ENCODE data around the gene SCAPER. TPM values are rescaled to one million over a fixed set of nuclear protein-coding genes. Genes with fewer than 3 reads are reported as not detected.

The SCAPER gene
- polyA plus RNA-seq, 1 donor from 2014 or later = 77.1 TPM

DNA sequence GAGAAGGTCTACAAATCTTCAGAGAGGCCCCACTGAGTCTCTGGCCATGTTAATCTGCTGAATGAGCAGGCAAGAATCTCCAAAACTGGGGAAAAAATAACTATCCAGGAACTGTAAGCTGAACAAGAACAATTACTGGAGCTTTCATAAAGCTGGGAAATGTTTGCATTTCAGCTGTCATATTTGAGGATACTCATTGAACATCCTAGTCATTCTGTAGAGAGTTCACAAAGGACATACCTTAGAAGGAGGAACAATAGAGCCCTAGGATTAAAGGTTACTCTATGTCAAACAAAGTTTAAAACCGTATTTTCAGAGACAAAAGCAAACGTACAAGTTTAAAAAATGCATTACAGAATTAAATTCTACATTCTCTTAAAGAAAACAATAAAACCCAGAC is 257.5 kb downstream of the SCAPER start:
- TF ChIP-seq EZH2 (IDR thresholded peaks at IDR 0.05; ENCODE audit: borderline replicate concordance, insufficient read depth, low read length, poor library complexity, severe bottlenecking) = no peak
- TF ChIP-seq TAF1 (IDR thresholded peaks at IDR 0.05; ENCODE audit: low read depth) = no peak
- TF ChIP-seq, protein P1, sequence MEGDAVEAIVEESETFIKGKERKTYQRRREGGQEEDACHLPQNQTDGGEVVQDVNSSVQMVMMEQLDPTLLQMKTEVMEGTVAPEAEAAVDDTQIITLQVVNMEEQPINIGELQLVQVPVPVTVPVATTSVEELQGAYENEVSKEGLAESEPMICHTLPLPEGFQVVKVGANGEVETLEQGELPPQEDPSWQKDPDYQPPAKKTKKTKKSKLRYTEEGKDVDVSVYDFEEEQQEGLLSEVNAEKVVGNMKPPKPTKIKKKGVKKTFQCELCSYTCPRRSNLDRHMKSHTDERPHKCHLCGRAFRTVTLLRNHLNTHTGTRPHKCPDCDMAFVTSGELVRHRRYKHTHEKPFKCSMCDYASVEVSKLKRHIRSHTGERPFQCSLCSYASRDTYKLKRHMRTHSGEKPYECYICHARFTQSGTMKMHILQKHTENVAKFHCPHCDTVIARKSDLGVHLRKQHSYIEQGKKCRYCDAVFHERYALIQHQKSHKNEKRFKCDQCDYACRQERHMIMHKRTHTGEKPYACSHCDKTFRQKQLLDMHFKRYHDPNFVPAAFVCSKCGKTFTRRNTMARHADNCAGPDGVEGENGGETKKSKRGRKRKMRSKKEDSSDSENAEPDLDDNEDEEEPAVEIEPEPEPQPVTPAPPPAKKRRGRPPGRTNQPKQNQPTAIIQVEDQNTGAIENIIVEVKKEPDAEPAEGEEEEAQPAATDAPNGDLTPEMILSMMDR (IDR thresholded peaks at IDR 0.05; ENCODE audit: poor library complexity, severe bottlenecking) = no peak
- TF ChIP-seq POLR2AphosphoS5 (IDR thresholded peaks at IDR 0.05) = no peak
- no peak for TF ChIP-seq MXI1 (conservative IDR thresholded peaks at IDR 0.05; ENCODE audit: poor library complexity, severe bottlenecking)
- TF ChIP-seq RAD21 (conservative IDR thresholded peaks at IDR 0.05) = no peak
- TF ChIP-seq, protein P2, sequence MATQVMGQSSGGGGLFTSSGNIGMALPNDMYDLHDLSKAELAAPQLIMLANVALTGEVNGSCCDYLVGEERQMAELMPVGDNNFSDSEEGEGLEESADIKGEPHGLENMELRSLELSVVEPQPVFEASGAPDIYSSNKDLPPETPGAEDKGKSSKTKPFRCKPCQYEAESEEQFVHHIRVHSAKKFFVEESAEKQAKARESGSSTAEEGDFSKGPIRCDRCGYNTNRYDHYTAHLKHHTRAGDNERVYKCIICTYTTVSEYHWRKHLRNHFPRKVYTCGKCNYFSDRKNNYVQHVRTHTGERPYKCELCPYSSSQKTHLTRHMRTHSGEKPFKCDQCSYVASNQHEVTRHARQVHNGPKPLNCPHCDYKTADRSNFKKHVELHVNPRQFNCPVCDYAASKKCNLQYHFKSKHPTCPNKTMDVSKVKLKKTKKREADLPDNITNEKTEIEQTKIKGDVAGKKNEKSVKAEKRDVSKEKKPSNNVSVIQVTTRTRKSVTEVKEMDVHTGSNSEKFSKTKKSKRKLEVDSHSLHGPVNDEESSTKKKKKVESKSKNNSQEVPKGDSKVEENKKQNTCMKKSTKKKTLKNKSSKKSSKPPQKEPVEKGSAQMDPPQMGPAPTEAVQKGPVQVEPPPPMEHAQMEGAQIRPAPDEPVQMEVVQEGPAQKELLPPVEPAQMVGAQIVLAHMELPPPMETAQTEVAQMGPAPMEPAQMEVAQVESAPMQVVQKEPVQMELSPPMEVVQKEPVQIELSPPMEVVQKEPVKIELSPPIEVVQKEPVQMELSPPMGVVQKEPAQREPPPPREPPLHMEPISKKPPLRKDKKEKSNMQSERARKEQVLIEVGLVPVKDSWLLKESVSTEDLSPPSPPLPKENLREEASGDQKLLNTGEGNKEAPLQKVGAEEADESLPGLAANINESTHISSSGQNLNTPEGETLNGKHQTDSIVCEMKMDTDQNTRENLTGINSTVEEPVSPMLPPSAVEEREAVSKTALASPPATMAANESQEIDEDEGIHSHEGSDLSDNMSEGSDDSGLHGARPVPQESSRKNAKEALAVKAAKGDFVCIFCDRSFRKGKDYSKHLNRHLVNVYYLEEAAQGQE (IDR thresholded peaks at IDR 0.05; ENCODE audit: borderline replicate concordance) = no peak
- no peak for TF ChIP-seq EP300 (conservative IDR thresholded peaks at IDR 0.05; ENCODE audit: poor library complexity, severe bottlenecking)
- TF ChIP-seq SMC3 (conservative IDR thresholded peaks at IDR 0.05; ENCODE audit: poor library complexity) = no peak
- H3K9ac ChIP-seq (ENCODE audit: low read length) = no peak overlapping the region
- H3K9me3 ChIP-seq (ENCODE audit: low read length) = peaks cover 4% of the 10 kb centered on the region
- no peak overlapping the region for H2AFZ ChIP-seq (ENCODE audit: low read depth, low read length)
- H3K36me3 ChIP-seq (ENCODE audit: insufficient read depth, low read length) = no peaks in the 10 kb centered on the region
- no peak overlapping the region for H3K27ac ChIP-seq (ENCODE audit: low read length)
- no peaks in the 10 kb centered on the region for H4K20me1 ChIP-seq (ENCODE audit: insufficient read depth)
- no peak overlapping the region for H3K4me3 ChIP-seq (ENCODE audit: low read length)
- no peaks in the 10 kb centered on the region for H3K27me3 ChIP-seq (ENCODE audit: insufficient read depth, low read depth, low read length)
- H3K79me2 ChIP-seq (replicated peaks; ENCODE audit: insufficient read depth, low read length) = no peaks in the 10 kb centered on the region
- no peaks in the 10 kb centered on the region for H3F3A ChIP-seq (ENCODE audit: insufficient read depth, low read length, poor library complexity, severe bottlenecking)
- H3K4me2 ChIP-seq (ENCODE audit: low read length) = no peak overlapping the region
- no peaks in the 10 kb centered on the region for H3K9me2 ChIP-seq (ENCODE audit: insufficient read depth, low read length)

DNA sequence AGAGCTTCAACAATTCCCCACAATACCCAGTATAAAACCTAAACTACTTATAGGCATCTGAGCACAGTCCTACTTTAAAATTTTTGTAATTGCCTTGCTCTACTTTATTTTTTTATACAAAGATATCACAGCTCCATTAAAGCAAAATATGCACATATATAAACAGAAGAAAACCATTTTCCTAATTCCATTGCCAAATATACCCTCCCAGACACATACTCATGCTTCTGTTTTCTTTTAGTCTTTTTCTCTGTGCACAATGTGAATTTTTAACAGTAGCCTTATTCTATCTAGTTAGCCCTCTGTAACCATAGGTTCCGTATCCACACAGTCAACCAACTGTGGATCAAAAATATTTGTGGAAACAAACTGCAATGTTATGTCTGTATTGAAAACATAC is 260.5 kb downstream of the SCAPER start:
- Histone ChIP-seq H3K4me2 (ENCODE audit: low read length) (no peak overlapping the region), H3K36me3 (ENCODE audit: insufficient read depth, low read length) (no peaks in the 10 kb centered on the region), H3K9me3 (ENCODE audit: low read length) (no peaks in the 10 kb centered on the region), H3K9ac (ENCODE audit: low read length) (no peak overlapping the region), H3K27ac (ENCODE audit: low read length) (no peak overlapping the region), H2AFZ (ENCODE audit: low read depth, low read length) (no peak overlapping the region), H3K79me2 (replicated peaks; ENCODE audit: insufficient read depth, low read length) (no peaks in the 10 kb centered on the region), H3K27me3 (ENCODE audit: insufficient read depth, low read depth, low read length) (no peaks in the 10 kb centered on the region), H4K20me1 (ENCODE audit: insufficient read depth) (no peaks in the 10 kb centered on the region), H3K4me3 (ENCODE audit: low read length) (no peak overlapping the region), H3K9me2 (ENCODE audit: insufficient read depth, low read length) (no peaks in the 10 kb centered on the region), H3F3A (ENCODE audit: insufficient read depth, low read length, poor library complexity, severe bottlenecking) (no peaks in the 10 kb centered on the region)
- TF ChIP-seq, protein P1 (IDR thresholded peaks at IDR 0.05; ENCODE audit: poor library complexity, severe bottlenecking) = no peak
- TF ChIP-seq RAD21 (conservative IDR thresholded peaks at IDR 0.05) = no peak
- no peak for TF ChIP-seq MXI1 (conservative IDR thresholded peaks at IDR 0.05; ENCODE audit: poor library complexity, severe bottlenecking)
- no peak for TF ChIP-seq EP300 (conservative IDR thresholded peaks at IDR 0.05; ENCODE audit: poor library complexity, severe bottlenecking)
- TF ChIP-seq SMC3 (conservative IDR thresholded peaks at IDR 0.05; ENCODE audit: poor library complexity) = no peak
- TF ChIP-seq EZH2 (IDR thresholded peaks at IDR 0.05; ENCODE audit: borderline replicate concordance, insufficient read depth, low read length, poor library complexity, severe bottlenecking) = no peak
- TF ChIP-seq, protein P2 (IDR thresholded peaks at IDR 0.05; ENCODE audit: borderline replicate concordance) = no peak
- TF ChIP-seq POLR2AphosphoS5 (IDR thresholded peaks at IDR 0.05) = no peak
- no peak for TF ChIP-seq TAF1 (IDR thresholded peaks at IDR 0.05; ENCODE audit: low read depth)
